HepG2 (cell line): ENCODE measurements around the gene FAT1. TPM values are rescaled to one million over a fixed set of nuclear protein-coding genes. Genes with fewer than 3 reads are reported as not detected.

Experiments
- ATAC-seq: fragments of 200-7000 bp; cut with Tn5 transposase; 3 replicates; pipeline ENCODE4 v1.9.1; 2020; ENCODE audit warnings: mild to moderate bottlenecking, moderate library complexity
- BruUV-seq: library from RNA; stranded (reverse); fragments of 400-500 nt; replicated peaks from 2 replicates; lab custom pipeline; 2021; lab: Mats Ljungman, UMichigan
- CTCF ChIA-PET: fragments of 300-600 bp; formaldehyde crosslinking; extraction: SDS; loops from one replicate; lab custom pipeline; 2021; ENCODE audit warnings: low total read pairs, inconsistent platforms, low intra/inter-chr PET ratio; lab: Yijun Ruan, JAX
- POLR2A ChIA-PET: fragments of 350-600 bp; sonication (Branson Sonifier 250); formaldehyde crosslinking; loops from one replicate; lab custom pipeline; 2020; ENCODE audit warnings: antibody characterized with exemption, inconsistent platforms; lab: Yijun Ruan, JAX
- DNase-seq: peaks from one replicate; pipeline ENCODE4 v3.0.0-alpha.2; 2015; ENCODE audit warnings: low spot score
- FAIRE-seq: peaks from 3 replicates; lab custom pipeline; 2011; peaks lifted over from hg19 to GRCh38; lab: Jason Lieb, UNC
- H2AFZ ChIP-seq: one replicate; pipeline ENCODE4 v1.6.1; 2011; ENCODE audit warnings: low read length, inconsistent platforms
- H3K27ac ChIP-seq: fragments of 300-600 bp; 3 replicates; pipeline ENCODE4 v1.8.0; 2011; ENCODE audit warnings: mixed run types, mild to moderate bottlenecking, mixed read lengths, low read length, inconsistent platforms; ENCODE audit not compliant: insufficient read depth; ENCODE audit errors: extremely low read length
- H3K27me3 ChIP-seq, 2 experiments: fragments of 200-600 bp in 1 of 2; 2 replicates in 1 of 2; 3 replicates in 1 of 2; pipeline versions ENCODE4 v1.6.0 to v1.8.0; 2011; ENCODE audit warnings: low read length in 2 of 2, mild to moderate bottlenecking in 2 of 2, moderate library complexity in 2 of 2, inconsistent platforms in 1 of 2; ENCODE audit not compliant: insufficient read depth in 2 of 2, control insufficient read depth in 1 of 2
- H3K36me3 ChIP-seq, 2 experiments: fragments of 200-600 bp in 1 of 2; replicated peaks in 1 of 2; 2 replicates in 1 of 2; 3 replicates in 1 of 2; pipeline versions ENCODE4 v1.5.1 to v1.8.0; 2011; ENCODE audit warnings: low read length in 2 of 2, inconsistent platforms in 1 of 2; ENCODE audit not compliant: insufficient read depth in 2 of 2, control insufficient read depth in 1 of 2
- H3K4me1 ChIP-seq: 2 replicates; pipeline ENCODE4 v1.5.1; 2012; ENCODE audit warnings: low read length, inconsistent platforms; ENCODE audit not compliant: insufficient read depth
- H3K4me2 ChIP-seq: 2 replicates; pipeline ENCODE4 v1.6.0; 2011; ENCODE audit warnings: low read depth, low read length, inconsistent platforms
- H3K4me3 ChIP-seq, 3 experiments: fragments of 200-600 bp in 1 of 3; sonication (generic), shearing (Covaris generic) in 1 of 3; replicated peaks in 1 of 3; 2 replicates each; pipeline ENCODE4 v1.5.1; 2011 to 2016; ENCODE audit warnings: low read length in 3 of 3, inconsistent platforms in 2 of 3, low read depth in 2 of 3, mild to moderate bottlenecking in 2 of 3, control low read depth in 1 of 3, mixed read lengths in 1 of 3; ENCODE audit not compliant: insufficient read depth in 1 of 3
- H3K79me2 ChIP-seq: one replicate; pipeline ENCODE4 v1.6.1; 2011; ENCODE audit warnings: low read length, inconsistent platforms; ENCODE audit not compliant: insufficient read depth
- H3K9ac ChIP-seq: 2 replicates; pipeline ENCODE4 v1.6.0; 2011; ENCODE audit warnings: mild to moderate bottlenecking, low read depth, low read length, inconsistent platforms; ENCODE audit not compliant: insufficient read depth
- H3K9me3 ChIP-seq: 2 replicates; pipeline ENCODE4 v1.5.1; 2012; ENCODE audit warnings: mild to moderate bottlenecking, low read length
- H4K20me1 ChIP-seq: 2 replicates; pipeline ENCODE4 v1.6.0; 2011; ENCODE audit warnings: inconsistent platforms, mild to moderate bottlenecking, low read length, moderate library complexity; ENCODE audit not compliant: insufficient read depth
- BRCA1 ChIP-seq: sonication (generic); formaldehyde crosslinking; IDR thresholded peaks from 2 replicates; pipeline ENCODE4 v1.4.0; 2020; ENCODE audit warnings: missing genetic modification reagents
- FOXA1 ChIP-seq, 2 experiments: fragments of 450-650 bp in 1 of 2; sonication (generic) in 1 of 2; formaldehyde crosslinking in 1 of 2; IDR thresholded peaks; 2 replicates each; pipeline versions ENCODE4 v1.4.0 to v1.6.1; 2016 to 2020; ENCODE audit warnings: missing genetic modification reagents in 1 of 2
- HNF1A ChIP-seq, 2 experiments: sonication (generic) in 1 of 2; formaldehyde crosslinking in 1 of 2; IDR thresholded peaks; 2 replicates each; pipeline versions ENCODE4 v1.4.0 to v1.6.1; 2016 to 2020; ENCODE audit warnings: borderline replicate concordance in 1 of 2, low read depth in 1 of 2, mild to moderate bottlenecking in 1 of 2, missing genetic modification reagents in 1 of 2
- HNRNPUL1 ChIP-seq: fragments of 200-400 bp; formaldehyde crosslinking; IDR thresholded peaks from 2 replicates; pipeline ENCODE4 v1.6.1; 2017; ENCODE audit warnings: low read depth, mild to moderate bottlenecking, low read length, moderate library complexity
- MAFK ChIP-seq, 2 experiments: IDR thresholded peaks in 1 of 2; conservative IDR thresholded peaks in 1 of 2; 2 replicates each; pipeline ENCODE4 v1.6.1; 2011; ENCODE audit warnings: improper control_type of control experiment in 2 of 2, low read length in 2 of 2
- MLXIP ChIP-seq: sonication (generic); formaldehyde crosslinking; IDR thresholded peaks from 2 replicates; pipeline ENCODE4 v1.9.0; 2021; ENCODE audit warnings: missing genetic modification reagents, borderline replicate concordance
- TOE1 ChIP-seq: sonication (generic); formaldehyde crosslinking; IDR thresholded peaks from 2 replicates; pipeline ENCODE4 v1.4.0; 2020; ENCODE audit warnings: mild to moderate bottlenecking, missing genetic modification reagents
- TSC22D2 ChIP-seq: sonication (generic); formaldehyde crosslinking; IDR thresholded peaks from 2 replicates; pipeline ENCODE4 v1.5.1; 2020; ENCODE audit warnings: missing genetic modification reagents, mild to moderate bottlenecking, borderline replicate concordance
- YEATS4 ChIP-seq: sonication (generic); formaldehyde crosslinking; IDR thresholded peaks from 2 replicates; pipeline ENCODE4 v1.4.0; 2020; ENCODE audit warnings: missing genetic modification reagents, borderline replicate concordance
- ZNF143 ChIP-seq: sonication (generic); formaldehyde crosslinking; IDR thresholded peaks from 2 replicates; pipeline ENCODE4 v1.4.0; 2020; ENCODE audit warnings: missing genetic modification reagents
- ZNF18 ChIP-seq: sonication (generic); formaldehyde crosslinking; IDR thresholded peaks from 2 replicates; pipeline ENCODE4 v1.8.0; 2022; ENCODE audit warnings: mild to moderate bottlenecking, missing genetic modification reagents; ENCODE audit not compliant: insufficient replicate concordance
- ZNF205 ChIP-seq: IDR thresholded peaks from 2 replicates; pipeline ENCODE4 v1.6.1; 2018; ENCODE audit warnings: missing biosample characterization, missing genetic modification reagents
- ZNF343 ChIP-seq: sonication (generic); formaldehyde crosslinking; IDR thresholded peaks from 2 replicates; pipeline ENCODE4 v1.4.0; 2020; ENCODE audit warnings: mild to moderate bottlenecking, missing genetic modification reagents
- ZNF556 ChIP-seq: sonication (generic); formaldehyde crosslinking; IDR thresholded peaks from 2 replicates; pipeline ENCODE4 v1.4.0; 2020; ENCODE audit warnings: mild to moderate bottlenecking, missing genetic modification reagents, borderline replicate concordance
- ZSCAN12 ChIP-seq: sonication (generic); formaldehyde crosslinking; IDR thresholded peaks from 2 replicates; pipeline ENCODE4 v1.9.0; 2021; ENCODE audit warnings: mild to moderate bottlenecking, missing genetic modification reagents
- WGBS: methylation state at CpG from one replicate; pipeline ENCODE4 v1.1.6; 2017; ENCODE audit warnings: low lambda C conversion rate; 5-methylcytosine and 5-hydroxymethylcytosine counted together
- in situ Hi-C: cut with HindIII; loops from 2 replicates; pipeline ENCODE4 v1.10.0; 2017; ENCODE audit warnings: low pct_unique_long_range_greater_than_20kb; ENCODE audit not compliant: extremely low pct_ligation_motif_present
- intact Hi-C: fragments of 100-400 bp; cut with micrococcal nuclease; formaldehyde crosslinking; loops from one replicate; pipeline ENCODE4 v1.10.0; 2022; ENCODE audit not compliant: unreplicated experiment
- polyA plus RNA-seq, 8 experiments: library from polyadenylated mRNA; depleted of rRNA in 3 of 8; stranded (reverse) in 7 of 8; unstranded in 1 of 8; fragments of >200 nt; fragmentation: Illumina TruSeq in 4 of 8; extraction: Trizol in 4 of 8; gene quantifications; 2 replicates each; pipeline versions ENCODE4 v1.2.1 to v1.2.3, GENCODE V29; 2011 to 2016; ENCODE audit warnings: low read depth in 4 of 8, missing spikeins in 1 of 8, mixed read lengths in 1 of 8; ENCODE audit not compliant: insufficient read depth in 1 of 8
- total RNA-seq, 5 experiments: library from RNA; depleted of rRNA; stranded (reverse); fragments of >200 nt; fragmentation: Illumina TruSeq; extraction: Trizol; gene quantifications; 2 replicates each; pipeline ENCODE4 v1.2.3, GENCODE V29; 2016; ENCODE audit warnings: low read depth in 1 of 5
- TF ChIP-seq, protein P1 (sequence below): sonication (generic); formaldehyde crosslinking; IDR thresholded peaks from 2 replicates; pipeline ENCODE4 v1.5.0; 2020; ENCODE audit warnings: mild to moderate bottlenecking, low read depth, missing genetic modification reagents, borderline replicate concordance

Gene FAT1
- total and polyA plus RNA-seq, 2 of the 13 experiments (the other 11 are each of a cell fraction or from before 2014, with no cell fraction given) = 185 to 216 TPM

DNA sequence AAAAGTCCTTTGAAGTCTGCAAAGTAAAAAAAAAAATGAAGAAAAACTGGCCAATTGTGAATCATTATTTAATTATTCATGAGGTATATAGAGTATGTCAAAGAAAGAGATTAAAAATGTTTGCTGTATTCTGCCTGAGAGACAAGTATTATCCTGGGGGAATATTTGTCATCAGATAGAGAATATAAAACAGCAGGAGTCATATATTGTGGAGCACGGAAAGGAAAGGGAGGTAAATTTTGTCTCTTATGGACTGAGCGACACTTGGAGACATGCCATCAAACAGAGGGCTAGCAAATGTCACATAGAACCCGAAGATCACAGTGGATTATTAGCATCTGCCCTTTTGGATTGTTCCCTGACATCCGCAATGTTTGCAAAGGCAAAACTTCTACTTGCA is 39.2 kb upstream of the FAT1 start:
- Histone ChIP-seq H2AFZ (no peak overlapping the region), H3K9ac (no peak overlapping the region), H3K4me1 (peaks cover 70% of the 10 kb centered on the region), H3K4me3 (no peak overlapping the region), H3K27me3 (no peaks in the 10 kb centered on the region), H4K20me1 (no peaks in the 10 kb centered on the region), H3K36me3 (no peaks in the 10 kb centered on the region), H3K9me3 (no peaks in the 10 kb centered on the region), H3K79me2 (no peaks in the 10 kb centered on the region), H3K4me2 (no peak overlapping the region), H3K27ac (no peak overlapping the region)
- in situ Hi-C loops = no loop called here
- WGBS = 57% methylated on average over 4 of the region's 4 CpGs
- ChIA-PET POLR2A (no interaction called here), CTCF (no interaction called here)
- no peak for ATAC-seq
- intact Hi-C loops = no loop called here
- no peak for DNase-seq
- peak; percentile 12 for FAIRE-seq
- no TSS peak for BruUV-seq
- TF ChIP-seq ZNF18 (CRISPR knock-in tag) (no peak), HNF1A (IDR thresholded peaks at IDR 0.05; ENCODE audit: low read depth) (no peak), HNF1A (CRISPR knock-in tag; IDR thresholded peaks at IDR 0.05; ENCODE audit: borderline replicate concordance) (no peak), MAFK (conservative IDR thresholded peaks at IDR 0.05 in 1 of 2, IDR thresholded peaks at IDR 0.05 in 1 of 2; ENCODE audit: low read length in 2 of 2) (no peak), ZNF343 (CRISPR knock-in tag) (no peak), TOE1 (CRISPR knock-in tag) (no peak), MLXIP (CRISPR knock-in tag) (no peak), YEATS4 (CRISPR knock-in tag) (no peak), HNRNPUL1 (no peak), ZNF205 (CRISPR knock-in tag) (no peak), ZNF143 (CRISPR knock-in tag) (no peak), BRCA1 (no peak), ZSCAN12 (CRISPR knock-in tag) (no peak), TSC22D2 (no peak), FOXA1 (IDR thresholded peaks at IDR 0.05) (no peak), FOXA1 (CRISPR knock-in tag; IDR thresholded peaks at IDR 0.05) (no peak), ZNF556 (CRISPR knock-in tag) (no peak)
- TF ChIP-seq, protein P1, sequence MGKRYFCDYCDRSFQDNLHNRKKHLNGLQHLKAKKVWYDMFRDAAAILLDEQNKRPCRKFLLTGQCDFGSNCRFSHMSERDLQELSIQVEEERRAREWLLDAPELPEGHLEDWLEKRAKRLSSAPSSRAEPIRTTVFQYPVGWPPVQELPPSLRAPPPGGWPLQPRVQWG (CRISPR knock-in tag) = no peak
